ENCODE measurements around the gene NUDT16L1.

The NUDT16L1 gene

GRCh38 chr16:4659363-4660353 is 33.7 kb upstream of the NUDT16L1 start:
- TF ChIP-seq GATA2 (IDR thresholded peaks at IDR 0.05; ENCODE audit: low read depth, low read length) (no peak), GATA3 (IDR thresholded peaks at IDR 0.05; ENCODE audit: low read depth, low read length) (no peak)

- TF ChIP-seq GATA3 (IDR thresholded peaks at IDR 0.05; ENCODE audit: low read depth, low read length) (no peak), GATA2 (IDR thresholded peaks at IDR 0.05; ENCODE audit: low read depth, low read length) (no peak)
Observed at GRCh38 chr16:4660454-4661007, 32.8 kb upstream of the NUDT16L1 start.

GRCh38 chr16:4661661-4662060 is 31.7 kb upstream of the NUDT16L1 start:
- TF ChIP-seq GATA3 (IDR thresholded peaks at IDR 0.05; ENCODE audit: low read depth, low read length) (no peak), GATA2 (IDR thresholded peaks at IDR 0.05; ENCODE audit: low read depth, low read length) (no peak)

GRCh38 chr16:4663465-4663776 is 29.9 kb upstream of the NUDT16L1 start:
- no peak for TF ChIP-seq GATA3 (IDR thresholded peaks at IDR 0.05; ENCODE audit: low read depth, low read length)
- no peak for TF ChIP-seq GATA2 (IDR thresholded peaks at IDR 0.05; ENCODE audit: low read depth, low read length)

- TF ChIP-seq GATA2 (IDR thresholded peaks at IDR 0.05; ENCODE audit: low read depth, low read length), result no peak
- no peak for TF ChIP-seq GATA3 (IDR thresholded peaks at IDR 0.05; ENCODE audit: low read depth, low read length)
Observed at GRCh38 chr16:4663777-4664465, 29.4 kb upstream of the NUDT16L1 start.

GRCh38 chr16:4664538-4665418 is 28.6 kb upstream of the NUDT16L1 start:
- TF ChIP-seq GATA2 (IDR thresholded peaks at IDR 0.05; ENCODE audit: low read depth, low read length), result no peak
- TF ChIP-seq GATA3 (IDR thresholded peaks at IDR 0.05; ENCODE audit: low read depth, low read length), result no peak

- TF ChIP-seq GATA2 (IDR thresholded peaks at IDR 0.05; ENCODE audit: low read depth, low read length) (no peak), GATA3 (IDR thresholded peaks at IDR 0.05; ENCODE audit: low read depth, low read length) (no peak)
Observed at GRCh38 chr16:4666537-4667202, 26.7 kb upstream of the NUDT16L1 start.

GRCh38 chr16:4667203-4667963 is 26.0 kb upstream of the NUDT16L1 start:
- no peak for TF ChIP-seq GATA3 (IDR thresholded peaks at IDR 0.05; ENCODE audit: low read depth, low read length)
- TF ChIP-seq GATA2 (IDR thresholded peaks at IDR 0.05; ENCODE audit: low read depth, low read length), result no peak

GRCh38 chr16:4668313-4668960 is 24.9 kb upstream of the NUDT16L1 start:
- TF ChIP-seq GATA3 (IDR thresholded peaks at IDR 0.05; ENCODE audit: low read depth, low read length), result no peak
- no peak for TF ChIP-seq GATA2 (IDR thresholded peaks at IDR 0.05; ENCODE audit: low read depth, low read length)

GRCh38 chr16:4673387-4674046 is 19.8 kb upstream of the NUDT16L1 start:
- no peak for TF ChIP-seq GATA2 (IDR thresholded peaks at IDR 0.05; ENCODE audit: low read depth, low read length)
- TF ChIP-seq GATA3 (IDR thresholded peaks at IDR 0.05; ENCODE audit: low read depth, low read length), result no peak

GRCh38 chr16:4674926-4675530 is 18.3 kb upstream of the NUDT16L1 start:
- TF ChIP-seq GATA3 (IDR thresholded peaks at IDR 0.05; ENCODE audit: low read depth, low read length), result no peak
- TF ChIP-seq GATA2 (IDR thresholded peaks at IDR 0.05; ENCODE audit: low read depth, low read length), result no peak
